ENCODE results near the gene UXT.
"Not testable (repeated sequence)": the region's sequence is repeated elsewhere in the genome, so short reads cannot be mapped to it uniquely, and the experiment has no call there.

The UXT gene

GRCh38 chrX:47690175-47690574 lies 31.2 kb upstream of the UXT start:
- TF ChIP-seq ELF4 (IDR thresholded peaks at IDR 0.05) (no peak), ZNF384 (IDR thresholded peaks at IDR 0.05) (no peak), HDGF (IDR thresholded peaks at IDR 0.05; ENCODE audit: borderline replicate concordance) (no peak), FOXK2 (IDR thresholded peaks at IDR 0.05) (no peak), TARDBP (IDR thresholded peaks at IDR 0.05) (no peak), NFRKB (IDR thresholded peaks at IDR 0.05) (no peak), LEF1 (IDR thresholded peaks at IDR 0.05; ENCODE audit: borderline replicate concordance) (no peak), SUZ12 (IDR thresholded peaks at IDR 0.05) (no peak), BHLHE40 (IDR thresholded peaks at IDR 0.05; ENCODE audit: borderline replicate concordance) (no peak), FOXM1 (IDR thresholded peaks at IDR 0.05; ENCODE audit: borderline replicate concordance) (no peak), ARNT (IDR thresholded peaks at IDR 0.05) (no peak), FOXA1 (IDR thresholded peaks at IDR 0.05) (no peak), SP1 (IDR thresholded peaks at IDR 0.05) (no peak), CTBP1 (IDR thresholded peaks at IDR 0.05; ENCODE audit: borderline replicate concordance) (no peak), L3MBTL2 (conservative IDR thresholded peaks at IDR 0.05) (no peak)
- TF ChIP-seq, protein P1, sequence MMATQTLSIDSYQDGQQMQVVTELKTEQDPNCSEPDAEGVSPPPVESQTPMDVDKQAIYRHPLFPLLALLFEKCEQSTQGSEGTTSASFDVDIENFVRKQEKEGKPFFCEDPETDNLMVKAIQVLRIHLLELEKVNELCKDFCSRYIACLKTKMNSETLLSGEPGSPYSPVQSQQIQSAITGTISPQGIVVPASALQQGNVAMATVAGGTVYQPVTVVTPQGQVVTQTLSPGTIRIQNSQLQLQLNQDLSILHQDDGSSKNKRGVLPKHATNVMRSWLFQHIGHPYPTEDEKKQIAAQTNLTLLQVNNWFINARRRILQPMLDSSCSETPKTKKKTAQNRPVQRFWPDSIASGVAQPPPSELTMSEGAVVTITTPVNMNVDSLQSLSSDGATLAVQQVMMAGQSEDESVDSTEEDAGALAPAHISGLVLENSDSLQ (IDR thresholded peaks at IDR 0.05): no peak
- CTCF ChIA-PET: no interaction called here
- POLR2A ChIA-PET: no interaction called here
- no peak for DNase-seq (ENCODE audit: extremely low spot score)

GRCh38 chrX:47687263-47687662 lies 28.3 kb upstream of the UXT start:
- CTCF ChIA-PET: no interaction called here
- TF ChIP-seq L3MBTL2 (conservative IDR thresholded peaks at IDR 0.05): no peak
- TF ChIP-seq CTBP1 (IDR thresholded peaks at IDR 0.05; ENCODE audit: borderline replicate concordance): no peak
- TF ChIP-seq SP1 (IDR thresholded peaks at IDR 0.05): no peak
- TF ChIP-seq FOXK2 (IDR thresholded peaks at IDR 0.05): no peak
- no peak for TF ChIP-seq ARNT (IDR thresholded peaks at IDR 0.05)
- TF ChIP-seq ELF4 (IDR thresholded peaks at IDR 0.05): no peak
- no peak for TF ChIP-seq NFRKB (IDR thresholded peaks at IDR 0.05)
- no peak for TF ChIP-seq ZNF384 (IDR thresholded peaks at IDR 0.05)
- TF ChIP-seq FOXM1 (IDR thresholded peaks at IDR 0.05; ENCODE audit: borderline replicate concordance): no peak
- TF ChIP-seq HDGF (IDR thresholded peaks at IDR 0.05; ENCODE audit: borderline replicate concordance): no peak
- TF ChIP-seq LEF1 (IDR thresholded peaks at IDR 0.05; ENCODE audit: borderline replicate concordance): no peak
- TF ChIP-seq SUZ12 (IDR thresholded peaks at IDR 0.05): no peak
- TF ChIP-seq, protein P1 (IDR thresholded peaks at IDR 0.05): no peak
- TF ChIP-seq FOXA1 (IDR thresholded peaks at IDR 0.05): no peak
- TF ChIP-seq TARDBP (IDR thresholded peaks at IDR 0.05): no peak
- no peak for TF ChIP-seq BHLHE40 (IDR thresholded peaks at IDR 0.05; ENCODE audit: borderline replicate concordance)
- POLR2A ChIA-PET: no interaction called here
- DNase-seq (ENCODE audit: extremely low spot score): no peak

GRCh38 chrX:47683829-47684205 lies 24.8 kb upstream of the UXT start:
- no peak for DNase-seq (ENCODE audit: extremely low spot score)
- POLR2A ChIA-PET: no interaction called here
- TF ChIP-seq TARDBP (IDR thresholded peaks at IDR 0.05) (no peak), SP1 (IDR thresholded peaks at IDR 0.05) (no peak), ELF4 (IDR thresholded peaks at IDR 0.05) (no peak), L3MBTL2 (conservative IDR thresholded peaks at IDR 0.05) (no peak), SUZ12 (IDR thresholded peaks at IDR 0.05) (no peak), HDGF (IDR thresholded peaks at IDR 0.05; ENCODE audit: borderline replicate concordance) (no peak), FOXM1 (IDR thresholded peaks at IDR 0.05; ENCODE audit: borderline replicate concordance) (no peak), FOXA1 (IDR thresholded peaks at IDR 0.05) (no peak), BHLHE40 (IDR thresholded peaks at IDR 0.05; ENCODE audit: borderline replicate concordance) (no peak), CTBP1 (IDR thresholded peaks at IDR 0.05; ENCODE audit: borderline replicate concordance) (no peak), NFRKB (IDR thresholded peaks at IDR 0.05) (no peak), ARNT (IDR thresholded peaks at IDR 0.05) (no peak), FOXK2 (IDR thresholded peaks at IDR 0.05) (no peak), LEF1 (IDR thresholded peaks at IDR 0.05; ENCODE audit: borderline replicate concordance) (no peak), ZNF384 (IDR thresholded peaks at IDR 0.05) (no peak)
- TF ChIP-seq, protein P1 (IDR thresholded peaks at IDR 0.05): no peak
- CTCF ChIA-PET: no interaction called here

GRCh38 chrX:47683184-47683828 lies 24.3 kb upstream of the UXT start:
- POLR2A ChIA-PET: no interaction called here
- DNase-seq (ENCODE audit: extremely low spot score): no peak
- TF ChIP-seq SP1 (IDR thresholded peaks at IDR 0.05): no peak
- TF ChIP-seq LEF1 (IDR thresholded peaks at IDR 0.05; ENCODE audit: borderline replicate concordance): no peak
- no peak for TF ChIP-seq TARDBP (IDR thresholded peaks at IDR 0.05)
- no peak for TF ChIP-seq NFRKB (IDR thresholded peaks at IDR 0.05)
- TF ChIP-seq L3MBTL2 (conservative IDR thresholded peaks at IDR 0.05): no peak
- no peak for TF ChIP-seq CTBP1 (IDR thresholded peaks at IDR 0.05; ENCODE audit: borderline replicate concordance)
- no peak for TF ChIP-seq FOXK2 (IDR thresholded peaks at IDR 0.05)
- no peak for TF ChIP-seq FOXM1 (IDR thresholded peaks at IDR 0.05; ENCODE audit: borderline replicate concordance)
- no peak for TF ChIP-seq ELF4 (IDR thresholded peaks at IDR 0.05)
- TF ChIP-seq ARNT (IDR thresholded peaks at IDR 0.05): no peak
- no peak for TF ChIP-seq FOXA1 (IDR thresholded peaks at IDR 0.05)
- TF ChIP-seq, protein P1 (IDR thresholded peaks at IDR 0.05): no peak
- TF ChIP-seq ZNF384 (IDR thresholded peaks at IDR 0.05): no peak
- no peak for TF ChIP-seq SUZ12 (IDR thresholded peaks at IDR 0.05)
- no peak for TF ChIP-seq BHLHE40 (IDR thresholded peaks at IDR 0.05; ENCODE audit: borderline replicate concordance)
- TF ChIP-seq HDGF (IDR thresholded peaks at IDR 0.05; ENCODE audit: borderline replicate concordance): no peak
- CTCF ChIA-PET: no interaction called here

GRCh38 chrX:47675959-47676859 lies 17.2 kb upstream of the UXT start:
- CTCF ChIA-PET; POLR2A ChIA-PET; DNase-seq (ENCODE audit: extremely low spot score): not testable (repeated sequence)

Measured in HEK293T (cell line).